ENCODE results near the gene CAPN12. TPM values are rescaled to one million over a fixed set of nuclear protein-coding genes. Genes with fewer than 3 reads are reported as not detected.

The CAPN12 gene
- total and polyA plus RNA-seq, 10 of the 15 experiments (the other 5 are each of a cell fraction or from before 2014, with no cell fraction given), result 0.64 to 4.6 (median 2.0) TPM

GRCh38 chr19:38730731-38731589 lies 13.3 kb downstream of the CAPN12 start (continued):
- TF ChIP-seq E4F1 (IDR thresholded peaks at IDR 0.05; ENCODE audit: borderline replicate concordance, partially characterized antibody), result no peak
- TF ChIP-seq RAD21 (IDR thresholded peaks at IDR 0.05; ENCODE audit: insufficient read depth, low read depth, low read length), result no peak
- no peak for TF ChIP-seq TBL1XR1 (IDR thresholded peaks at IDR 0.05; ENCODE audit: low read depth, low read length)
- no peak for TF ChIP-seq IRF3 (IDR thresholded peaks at IDR 0.05)
- no peak for TF ChIP-seq CEBPZ (IDR thresholded peaks at IDR 0.05; ENCODE audit: low read depth, low read length)
- TF ChIP-seq POLR2AphosphoS5 (IDR thresholded peaks at IDR 0.05; ENCODE audit: low read length), result no peak; the same call in 1 of the 2 replicates
- no peak for TF ChIP-seq ZBTB40 (IDR thresholded peaks at IDR 0.05; ENCODE audit: borderline replicate concordance)
- no peak for TF ChIP-seq LARP7 (IDR thresholded peaks at IDR 0.05)
- TF ChIP-seq USF1 (IDR thresholded peaks at IDR 0.05; ENCODE audit: borderline replicate concordance, extremely low read length, insufficient read depth, low read depth, low read length), result no peak
- TF ChIP-seq FOS (IDR thresholded peaks at IDR 0.05; ENCODE audit: borderline replicate concordance, extremely low read depth, insufficient read length), result no peak
- TF ChIP-seq EZH2 (IDR thresholded peaks at IDR 0.05; ENCODE audit: borderline replicate concordance, control insufficient read depth, low read depth, low read length), result no peak

Data from GM12878 (cell line).